ENCODE data around the gene GAS2L1.

Gene GAS2L1

DNA sequence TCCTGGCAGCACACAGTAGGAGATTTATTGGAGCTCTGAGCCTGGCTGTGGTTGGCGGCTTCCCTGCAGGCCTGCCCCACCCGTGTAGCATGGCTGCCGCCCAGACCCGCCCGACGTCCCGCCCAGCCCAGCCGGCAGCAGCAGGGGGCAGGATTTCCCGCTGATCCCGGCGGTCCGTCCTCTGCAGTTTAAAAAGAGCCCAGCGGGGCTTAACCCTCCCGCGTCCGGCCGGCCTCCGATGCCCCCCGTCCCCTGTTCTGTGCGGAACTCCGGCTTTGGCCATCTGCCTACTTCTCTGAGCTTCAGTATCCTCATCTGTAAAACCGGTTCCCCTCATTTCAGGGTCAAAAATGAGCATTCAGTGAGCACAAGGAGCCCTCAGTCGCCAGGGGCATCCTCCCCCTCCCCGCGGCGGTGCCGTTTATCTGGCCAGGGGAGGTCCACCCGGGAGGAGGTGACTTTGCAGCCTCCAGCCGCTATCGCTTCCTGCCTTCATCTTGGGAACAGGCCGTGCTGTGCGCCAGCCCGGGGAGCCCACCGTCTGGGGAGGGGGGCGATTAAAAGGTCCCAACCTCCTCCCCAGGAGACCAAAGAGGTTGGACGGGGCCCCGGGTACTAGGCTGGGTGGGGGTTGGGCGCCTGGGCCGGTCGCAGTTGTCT lies at the start of gene GAS2L1:
GAS2L1 (plus strand) TSS at position 476 of the 660 bp plus-strand sequence. CDS start 1,456 bp downstream, outside the sequence.
- H3K27ac ChIP-seq (ENCODE audit: low read depth in 2 of 2, low read length in 2 of 2) = peak within 1 kb of the TSS; percentile 55 to 65
- no peaks in the 10 kb centered on the region for H3K36me3 ChIP-seq (ENCODE audit: control insufficient read depth in 2 of 2, insufficient read depth in 2 of 2, low read length in 2 of 2)

DNA sequence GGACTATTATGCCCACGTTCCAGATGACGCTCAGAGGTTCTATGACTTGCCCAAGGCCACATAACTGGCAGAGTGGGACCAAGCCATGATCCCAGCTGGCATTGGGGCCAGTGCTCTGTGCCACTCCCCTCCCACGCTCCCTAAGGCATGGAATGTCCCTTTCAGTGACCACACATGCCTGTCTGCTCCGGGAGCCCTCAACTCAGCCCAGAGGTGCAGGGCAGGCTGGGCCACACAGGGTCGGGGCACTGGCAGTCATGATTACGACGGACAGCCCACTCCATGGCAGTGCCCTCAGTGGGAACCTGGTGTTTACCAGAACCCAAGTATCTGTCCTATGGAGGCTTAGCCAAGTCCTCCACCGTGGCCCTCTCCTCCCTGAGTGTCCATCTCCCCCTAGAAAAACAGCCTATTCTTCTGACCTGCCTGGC lies 48.7 kb upstream of the GAS2L1 start:
- Histone ChIP-seq H3K9ac (ENCODE audit: low read depth in 1 of 2, low read length in 2 of 2) (no peak overlapping the region), H3K27ac (ENCODE audit: low read depth in 2 of 2, low read length in 2 of 2) (no peak overlapping the region), H3K36me3 (ENCODE audit: control insufficient read depth in 2 of 2, insufficient read depth in 2 of 2, low read length in 2 of 2) (no peaks in the 10 kb centered on the region), H3K9me3 (ENCODE audit: control insufficient read depth in 2 of 2, low read length in 2 of 2) (no peaks in the 10 kb centered on the region), H3K4me3 (ENCODE audit: low read length in 2 of 2) (no peak overlapping the region), H3K4me1 (ENCODE audit: control insufficient read depth in 2 of 2, insufficient read depth in 2 of 2, low read length in 2 of 2) (no peaks in the 10 kb centered on the region), H3K27me3 (ENCODE audit: control insufficient read depth in 2 of 2, insufficient read depth in 2 of 2, low read length in 2 of 2) (no peaks in the 10 kb centered on the region)

More for the DNA sequence above, at the start of gene GAS2L1:
- H3K9ac ChIP-seq (ENCODE audit: low read depth in 1 of 2, low read length in 2 of 2) = peak within 1 kb of the TSS; percentile 72 to 74
- H3K4me1 ChIP-seq (ENCODE audit: control insufficient read depth in 2 of 2, insufficient read depth in 2 of 2, low read length in 2 of 2) = peaks cover 42 to 45% of the 10 kb centered on the region in 2 donors
- no peaks in the 10 kb centered on the region for H3K9me3 ChIP-seq (ENCODE audit: control insufficient read depth in 2 of 2, low read length in 2 of 2)
- H3K27me3 ChIP-seq (ENCODE audit: control insufficient read depth in 2 of 2, insufficient read depth in 2 of 2, low read length in 2 of 2) = no peaks in the 10 kb centered on the region
- H3K4me3 ChIP-seq (ENCODE audit: low read length in 2 of 2) = peak within 1 kb of the TSS; percentile 77 to 79

DNA sequence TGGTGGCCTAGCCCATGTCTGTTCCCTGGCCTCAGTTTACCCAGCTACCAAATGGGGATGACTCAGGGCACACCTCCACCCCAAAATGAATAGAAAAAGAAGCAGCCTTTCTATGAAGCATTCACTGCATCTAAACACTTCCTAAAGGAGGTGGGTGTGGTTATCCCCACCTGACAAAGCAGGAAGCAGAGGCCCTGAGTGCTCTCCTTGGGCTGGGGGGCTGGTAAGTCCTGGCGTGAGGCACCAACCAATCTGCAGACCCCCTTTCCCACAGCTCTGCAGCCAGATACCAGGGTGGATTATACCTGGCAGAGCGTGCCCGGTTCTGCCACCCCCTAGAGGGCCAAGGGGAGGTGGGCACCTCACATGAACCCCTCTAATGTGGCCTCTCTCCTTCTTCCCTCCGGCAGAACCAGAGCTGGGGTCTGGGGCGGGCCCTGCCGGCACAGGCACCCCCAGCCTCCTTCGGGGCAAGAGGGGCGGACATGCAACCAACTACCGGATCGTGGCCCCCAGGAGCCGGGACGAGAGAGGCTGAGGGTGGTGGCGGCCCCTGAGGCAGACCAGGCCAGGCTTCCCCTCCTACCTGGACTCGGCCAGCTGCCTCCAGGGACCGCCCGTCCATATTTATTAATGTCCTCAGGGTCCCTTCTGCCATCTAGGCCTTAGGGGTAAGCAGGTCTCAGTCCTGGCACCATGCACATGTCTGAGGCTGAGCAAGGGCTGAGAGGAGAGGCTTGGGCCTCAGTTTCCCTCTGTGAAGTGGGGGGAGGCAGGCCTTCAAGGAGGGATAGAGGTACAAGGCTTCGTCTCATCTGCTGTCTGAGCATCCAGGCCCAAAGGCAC lies 47.8 kb upstream of the GAS2L1 start:
- Histone ChIP-seq H3K36me3 (ENCODE audit: control insufficient read depth in 2 of 2, insufficient read depth in 2 of 2, low read length in 2 of 2) (no peaks in the 10 kb centered on the region), H3K9me3 (ENCODE audit: control insufficient read depth in 2 of 2, low read length in 2 of 2) (no peaks in the 10 kb centered on the region)

DNA sequence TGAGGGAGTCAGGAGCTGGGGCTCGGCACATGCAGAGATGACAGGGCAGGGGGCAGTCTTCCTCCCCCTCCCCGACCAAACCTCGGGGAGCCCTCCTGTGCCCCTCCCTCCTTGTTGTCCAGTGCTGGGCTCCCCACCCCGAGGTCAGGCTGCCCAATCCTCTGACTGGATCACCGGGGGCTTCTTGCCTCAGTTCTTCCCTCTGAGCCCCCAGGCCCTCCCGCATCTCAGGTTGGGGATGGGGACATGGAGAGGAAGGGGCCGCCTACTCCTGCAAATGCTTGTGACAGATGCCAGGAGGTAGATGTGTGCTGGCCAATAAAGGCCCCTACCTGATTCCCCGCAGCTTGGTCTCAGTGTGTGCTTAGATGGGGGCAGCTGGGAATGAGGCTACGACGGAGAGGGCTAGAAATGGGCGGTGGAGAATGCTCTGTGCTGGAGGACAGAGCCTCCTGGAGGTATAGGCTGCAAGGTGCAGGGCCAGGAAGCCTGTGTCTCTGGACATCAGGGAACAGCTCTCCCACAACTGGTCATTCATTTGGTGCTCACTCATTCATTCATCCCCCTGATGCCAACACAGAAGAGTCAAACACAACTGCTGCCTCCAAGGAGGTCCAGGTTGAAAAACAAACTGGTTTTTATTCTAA lies 47.1 kb upstream of the GAS2L1 start:
- Histone ChIP-seq H3K4me1 (ENCODE audit: control insufficient read depth in 2 of 2, insufficient read depth in 2 of 2, low read length in 2 of 2) (no peaks in the 10 kb centered on the region), H3K9me3 (ENCODE audit: control insufficient read depth in 2 of 2, low read length in 2 of 2) (no peaks in the 10 kb centered on the region), H3K27me3 (ENCODE audit: control insufficient read depth in 2 of 2, insufficient read depth in 2 of 2, low read length in 2 of 2) (no peaks in the 10 kb centered on the region), H3K36me3 (ENCODE audit: control insufficient read depth in 2 of 2, insufficient read depth in 2 of 2, low read length in 2 of 2) (peaks cover 0 to 4% of the 10 kb centered on the region in 2 donors), H3K9ac (ENCODE audit: low read depth in 1 of 2, low read length in 2 of 2) (no peak overlapping the region), H3K4me3 (ENCODE audit: low read length in 2 of 2) (no peak overlapping the region), H3K27ac (ENCODE audit: low read depth in 2 of 2, low read length in 2 of 2) (no peak overlapping the region)

More for the DNA sequence above, 47.8 kb upstream of the GAS2L1 start:
- Histone ChIP-seq H3K9ac (ENCODE audit: low read depth in 1 of 2, low read length in 2 of 2) (no peak overlapping the region), H3K4me1 (ENCODE audit: control insufficient read depth in 2 of 2, insufficient read depth in 2 of 2, low read length in 2 of 2) (no peaks in the 10 kb centered on the region), H3K27me3 (ENCODE audit: control insufficient read depth in 2 of 2, insufficient read depth in 2 of 2, low read length in 2 of 2) (no peaks in the 10 kb centered on the region), H3K4me3 (ENCODE audit: low read length in 2 of 2) (no peak overlapping the region), H3K27ac (ENCODE audit: low read depth in 2 of 2, low read length in 2 of 2) (no peak overlapping the region)

DNA sequence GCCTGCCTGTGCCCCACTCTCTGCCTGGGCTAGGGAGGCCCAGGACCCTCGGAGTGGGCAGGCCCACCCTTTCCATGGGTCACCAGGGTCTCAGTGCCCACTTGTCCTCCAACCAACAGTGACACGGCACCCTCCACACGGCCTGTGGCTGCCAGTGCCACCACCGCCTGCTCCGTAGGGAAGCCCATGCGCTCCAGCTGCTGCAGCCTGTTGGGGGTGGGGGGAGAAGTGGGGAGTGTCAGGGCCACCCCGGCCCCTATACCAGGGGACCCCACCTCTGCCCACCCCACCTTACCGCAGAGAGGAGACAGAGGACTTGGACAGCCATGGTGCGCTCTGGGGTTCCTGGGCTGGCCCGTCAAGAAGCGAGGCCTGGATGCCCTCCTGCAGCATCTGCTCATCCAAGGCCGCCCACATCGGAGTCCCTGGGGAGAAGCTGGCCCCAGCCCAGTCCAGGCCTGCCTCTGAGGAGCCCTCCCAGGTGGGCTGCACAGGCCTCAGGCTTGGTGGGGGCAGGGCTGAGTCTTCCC lies 46.4 kb upstream of the GAS2L1 start:
- H3K36me3 ChIP-seq (ENCODE audit: control insufficient read depth in 2 of 2, insufficient read depth in 2 of 2, low read length in 2 of 2) = peaks cover 0 to 6% of the 10 kb centered on the region in 2 donors
- no peaks in the 10 kb centered on the region for H3K9me3 ChIP-seq (ENCODE audit: control insufficient read depth in 2 of 2, low read length in 2 of 2)
- no peak overlapping the region for H3K27ac ChIP-seq (ENCODE audit: low read depth in 2 of 2, low read length in 2 of 2)
- no peak overlapping the region for H3K9ac ChIP-seq (ENCODE audit: low read depth in 1 of 2, low read length in 2 of 2)
- no peak overlapping the region for H3K4me3 ChIP-seq (ENCODE audit: low read length in 2 of 2)
- no peaks in the 10 kb centered on the region for H3K4me1 ChIP-seq (ENCODE audit: control insufficient read depth in 2 of 2, insufficient read depth in 2 of 2, low read length in 2 of 2)
- H3K27me3 ChIP-seq (ENCODE audit: control insufficient read depth in 2 of 2, insufficient read depth in 2 of 2, low read length in 2 of 2) = no peaks in the 10 kb centered on the region

DNA sequence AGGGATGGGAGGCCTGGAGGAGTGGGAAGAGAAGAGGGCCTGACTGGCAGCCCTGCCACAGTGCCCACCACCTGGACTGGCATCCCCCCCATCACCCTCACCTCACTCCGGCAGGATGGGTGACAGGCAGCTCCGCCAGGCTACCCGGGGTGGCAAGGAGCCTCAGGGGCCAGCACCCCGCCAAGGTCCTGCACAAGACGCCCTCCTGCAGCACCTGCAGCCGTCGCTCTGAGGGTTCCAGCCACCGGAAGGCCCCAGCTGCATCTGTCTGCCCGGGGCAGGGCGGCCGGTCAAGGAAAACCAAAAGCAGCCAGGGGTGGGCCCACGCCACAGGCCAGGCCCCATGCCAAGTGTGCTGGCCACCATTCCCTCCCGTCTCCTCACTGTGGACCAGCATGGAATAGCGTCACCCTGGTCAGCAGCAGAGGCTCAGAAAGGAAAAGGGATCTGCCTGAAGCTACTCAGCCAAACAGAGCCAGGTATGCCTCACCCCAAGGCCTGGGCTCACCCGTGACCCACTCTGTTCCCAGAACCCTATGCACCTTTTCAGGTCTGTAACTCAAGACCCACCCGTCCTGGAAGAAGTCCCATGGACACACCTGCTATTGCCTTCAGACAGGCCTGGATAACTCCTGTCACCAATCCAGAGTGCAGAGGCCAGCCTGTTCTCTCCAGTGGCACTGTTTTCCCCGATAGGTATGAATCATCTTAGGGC lies 45.7 kb upstream of the GAS2L1 start:
- Histone ChIP-seq H3K4me1 (ENCODE audit: control insufficient read depth in 2 of 2, insufficient read depth in 2 of 2, low read length in 2 of 2) (no peaks in the 10 kb centered on the region), H3K27ac (ENCODE audit: low read depth in 2 of 2, low read length in 2 of 2) (no peak overlapping the region), H3K27me3 (ENCODE audit: control insufficient read depth in 2 of 2, insufficient read depth in 2 of 2, low read length in 2 of 2) (no peaks in the 10 kb centered on the region), H3K36me3 (ENCODE audit: control insufficient read depth in 2 of 2, insufficient read depth in 2 of 2, low read length in 2 of 2) (peaks cover 0 to 10% of the 10 kb centered on the region in 2 donors), H3K4me3 (ENCODE audit: low read length in 2 of 2) (no peak overlapping the region), H3K9me3 (ENCODE audit: control insufficient read depth in 2 of 2, low read length in 2 of 2) (no peaks in the 10 kb centered on the region), H3K9ac (ENCODE audit: low read depth in 1 of 2, low read length in 2 of 2) (no peak overlapping the region)

DNA sequence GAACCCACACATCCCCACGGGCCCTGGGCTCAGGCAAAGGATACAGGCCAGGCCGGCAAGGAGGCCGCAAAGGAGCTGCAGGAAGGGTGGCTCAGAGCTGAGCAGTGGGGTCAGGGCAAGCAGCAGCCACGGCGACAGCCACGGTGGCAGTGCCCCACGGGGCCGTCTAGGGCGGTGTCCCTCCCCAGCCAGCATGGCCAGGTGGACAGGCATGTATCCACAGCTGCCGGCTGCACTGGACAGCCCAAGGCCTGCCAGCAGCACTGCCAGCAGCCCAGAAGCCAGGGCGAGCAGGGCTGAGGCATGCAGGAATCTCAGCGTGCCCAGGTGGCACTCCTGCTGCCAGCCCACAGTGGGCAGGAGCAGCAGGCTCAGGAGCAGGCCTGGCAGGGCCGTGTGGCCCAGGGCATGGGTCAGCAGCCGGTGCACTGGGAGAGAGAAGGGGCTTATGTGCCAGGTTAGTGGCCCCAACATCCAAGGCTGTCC lies 42.6 kb upstream of the GAS2L1 start:
- Histone ChIP-seq H3K9me3 (ENCODE audit: control insufficient read depth in 2 of 2, low read length in 2 of 2) (no peaks in the 10 kb centered on the region), H3K36me3 (ENCODE audit: control insufficient read depth in 2 of 2, insufficient read depth in 2 of 2, low read length in 2 of 2) (peaks cover 0 to 10% of the 10 kb centered on the region in 2 donors), H3K27ac (ENCODE audit: low read depth in 2 of 2, low read length in 2 of 2) (no peak overlapping the region), H3K27me3 (ENCODE audit: control insufficient read depth in 2 of 2, insufficient read depth in 2 of 2, low read length in 2 of 2) (no peaks in the 10 kb centered on the region), H3K4me1 (ENCODE audit: control insufficient read depth in 2 of 2, insufficient read depth in 2 of 2, low read length in 2 of 2) (peaks cover 6 to 11% of the 10 kb centered on the region in 2 donors), H3K4me3 (ENCODE audit: low read length in 2 of 2) (no peak overlapping the region), H3K9ac (ENCODE audit: low read depth in 1 of 2, low read length in 2 of 2) (no peak overlapping the region)

DNA sequence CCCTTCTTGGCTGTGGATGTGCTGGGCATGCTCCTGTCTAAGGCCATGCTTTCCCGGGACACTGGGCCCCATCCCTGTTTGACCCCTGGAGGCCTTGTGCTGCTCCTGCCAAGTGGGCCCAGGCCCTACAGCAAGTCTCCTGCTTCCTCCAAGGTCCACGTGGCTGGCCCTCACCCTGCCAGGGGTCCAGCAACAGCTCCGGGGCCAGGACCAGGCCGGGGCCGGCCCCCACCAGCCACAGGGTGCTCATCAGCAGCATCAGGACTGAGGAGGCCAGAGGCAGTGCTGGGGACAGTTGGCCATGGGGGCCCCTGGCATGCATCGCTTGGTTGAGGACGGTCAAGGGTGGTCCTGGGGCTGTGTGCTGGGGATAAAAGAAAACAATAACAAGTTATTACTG lies 41.1 kb upstream of the GAS2L1 start:
- Histone ChIP-seq H3K27ac (ENCODE audit: low read depth in 2 of 2, low read length in 2 of 2) (no peak overlapping the region), H3K9me3 (ENCODE audit: control insufficient read depth in 2 of 2, low read length in 2 of 2) (no peaks in the 10 kb centered on the region), H3K4me1 (ENCODE audit: control insufficient read depth in 2 of 2, insufficient read depth in 2 of 2, low read length in 2 of 2) (peaks cover 19 to 25% of the 10 kb centered on the region in 2 donors), H3K36me3 (ENCODE audit: control insufficient read depth in 2 of 2, insufficient read depth in 2 of 2, low read length in 2 of 2) (peaks cover 0 to 10% of the 10 kb centered on the region in 2 donors), H3K4me3 (ENCODE audit: low read length in 2 of 2) (no peak overlapping the region), H3K9ac (ENCODE audit: low read depth in 1 of 2, low read length in 2 of 2) (no peak overlapping the region), H3K27me3 (ENCODE audit: control insufficient read depth in 2 of 2, insufficient read depth in 2 of 2, low read length in 2 of 2) (no peaks in the 10 kb centered on the region)

DNA sequence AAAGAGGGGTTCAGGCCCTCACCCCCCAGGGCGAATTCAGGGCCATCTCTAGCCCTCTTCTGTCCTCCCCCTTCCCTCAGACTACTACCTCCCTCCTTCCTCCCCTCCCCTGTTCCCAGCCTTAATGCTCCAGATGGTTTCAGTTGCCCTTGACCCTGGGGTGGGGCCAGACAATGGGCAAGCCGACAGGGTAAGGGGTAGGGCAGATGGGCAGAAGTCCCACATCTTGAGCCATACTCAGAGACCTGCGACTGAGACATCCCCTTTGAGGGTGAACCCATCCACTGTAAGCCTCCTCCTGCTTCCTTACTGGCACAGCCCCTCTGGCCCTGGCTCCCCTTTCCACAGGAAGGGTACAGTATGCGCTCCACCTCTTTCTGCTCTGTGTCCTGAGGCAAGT lies 40.5 kb upstream of the GAS2L1 start:
- Histone ChIP-seq H3K4me3 (ENCODE audit: low read length in 2 of 2) (no peak overlapping the region), H3K9ac (ENCODE audit: low read depth in 1 of 2, low read length in 2 of 2) (no peak overlapping the region), H3K36me3 (ENCODE audit: control insufficient read depth in 2 of 2, insufficient read depth in 2 of 2, low read length in 2 of 2) (peaks cover 0 to 10% of the 10 kb centered on the region in 2 donors), H3K9me3 (ENCODE audit: control insufficient read depth in 2 of 2, low read length in 2 of 2) (no peaks in the 10 kb centered on the region), H3K27ac (ENCODE audit: low read depth in 2 of 2, low read length in 2 of 2) (no peak overlapping the region), H3K27me3 (ENCODE audit: control insufficient read depth in 2 of 2, insufficient read depth in 2 of 2, low read length in 2 of 2) (no peaks in the 10 kb centered on the region), H3K4me1 (ENCODE audit: control insufficient read depth in 2 of 2, insufficient read depth in 2 of 2, low read length in 2 of 2) (peaks cover 25 to 27% of the 10 kb centered on the region in 2 donors)

All from mucosa of rectum (tissue), 2 donors.